Neural progenitor cell (in vitro differentiated cells): ENCODE measurements around the gene MYLK2.

Source experiments
- EZH2 ChIP-seq: fragments of 200-600 bp; sonication (generic); IDR thresholded peaks from 2 replicates; pipeline ENCODE4 v1.6.1; 2017; ENCODE audit warnings: antibody characterized with exemption, mild to moderate bottlenecking, moderate library complexity
- EZH2phosphoT487 ChIP-seq: fragments of 200-600 bp; sonication (generic); IDR thresholded peaks from 2 replicates; pipeline ENCODE4 v1.6.1; 2017; ENCODE audit warnings: antibody characterized with exemption
- TF ChIP-seq, protein P1 (sequence below): fragments of 200-600 bp; sonication (generic); IDR thresholded peaks from 2 replicates; pipeline ENCODE4 v1.5.1; 2017; ENCODE audit warnings: antibody characterized with exemption, mild to moderate bottlenecking

DNA sequence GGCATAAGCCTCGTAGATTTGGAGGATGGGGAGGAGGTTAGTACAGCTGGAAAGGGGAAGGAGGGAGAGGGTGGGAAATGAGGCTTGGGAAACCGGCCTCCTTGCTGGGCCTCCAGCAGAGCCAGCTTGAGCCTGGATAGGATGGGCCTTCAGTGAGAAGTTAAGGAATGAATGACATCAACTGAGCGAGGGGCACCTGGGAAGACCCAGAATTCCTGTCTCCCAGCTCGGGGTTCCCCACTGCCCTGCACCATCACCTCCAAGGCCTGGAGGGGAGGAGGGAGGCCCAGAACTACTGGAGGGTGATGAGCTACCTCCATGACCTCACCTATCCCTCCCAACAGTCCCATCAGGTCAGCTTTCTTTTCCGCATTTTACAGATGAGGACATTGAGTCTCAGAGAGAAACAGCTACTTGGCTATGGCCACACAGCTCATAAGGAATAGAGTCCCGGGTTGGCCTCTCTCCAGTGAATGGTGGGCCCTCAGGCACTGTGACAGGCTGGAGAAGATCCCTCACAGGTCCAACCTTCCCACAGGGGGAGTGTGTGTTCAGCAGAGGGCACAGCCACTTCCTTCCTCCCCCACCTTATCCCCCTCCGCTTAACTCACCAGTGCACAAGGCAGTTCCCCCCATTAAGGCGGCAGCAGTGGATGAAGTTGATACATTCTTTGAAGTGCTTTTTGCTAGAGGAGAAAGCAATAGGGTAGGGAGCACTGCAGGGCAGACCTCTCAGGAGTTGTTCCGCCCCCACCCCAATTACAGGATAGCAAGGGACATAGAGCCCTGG is 44.3 kb downstream of the MYLK2 start:
- TF ChIP-seq EZH2phosphoT487, result no peak
- TF ChIP-seq, protein P1, sequence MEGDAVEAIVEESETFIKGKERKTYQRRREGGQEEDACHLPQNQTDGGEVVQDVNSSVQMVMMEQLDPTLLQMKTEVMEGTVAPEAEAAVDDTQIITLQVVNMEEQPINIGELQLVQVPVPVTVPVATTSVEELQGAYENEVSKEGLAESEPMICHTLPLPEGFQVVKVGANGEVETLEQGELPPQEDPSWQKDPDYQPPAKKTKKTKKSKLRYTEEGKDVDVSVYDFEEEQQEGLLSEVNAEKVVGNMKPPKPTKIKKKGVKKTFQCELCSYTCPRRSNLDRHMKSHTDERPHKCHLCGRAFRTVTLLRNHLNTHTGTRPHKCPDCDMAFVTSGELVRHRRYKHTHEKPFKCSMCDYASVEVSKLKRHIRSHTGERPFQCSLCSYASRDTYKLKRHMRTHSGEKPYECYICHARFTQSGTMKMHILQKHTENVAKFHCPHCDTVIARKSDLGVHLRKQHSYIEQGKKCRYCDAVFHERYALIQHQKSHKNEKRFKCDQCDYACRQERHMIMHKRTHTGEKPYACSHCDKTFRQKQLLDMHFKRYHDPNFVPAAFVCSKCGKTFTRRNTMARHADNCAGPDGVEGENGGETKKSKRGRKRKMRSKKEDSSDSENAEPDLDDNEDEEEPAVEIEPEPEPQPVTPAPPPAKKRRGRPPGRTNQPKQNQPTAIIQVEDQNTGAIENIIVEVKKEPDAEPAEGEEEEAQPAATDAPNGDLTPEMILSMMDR, result no peak
- no peak for TF ChIP-seq EZH2
